ENCODE data around the gene LDLRAD2.
"Not testable (repeated sequence)": the region's sequence is repeated elsewhere in the genome, so short reads cannot be mapped to it uniquely, and the experiment has no call there.

Gene LDLRAD2

DNA sequence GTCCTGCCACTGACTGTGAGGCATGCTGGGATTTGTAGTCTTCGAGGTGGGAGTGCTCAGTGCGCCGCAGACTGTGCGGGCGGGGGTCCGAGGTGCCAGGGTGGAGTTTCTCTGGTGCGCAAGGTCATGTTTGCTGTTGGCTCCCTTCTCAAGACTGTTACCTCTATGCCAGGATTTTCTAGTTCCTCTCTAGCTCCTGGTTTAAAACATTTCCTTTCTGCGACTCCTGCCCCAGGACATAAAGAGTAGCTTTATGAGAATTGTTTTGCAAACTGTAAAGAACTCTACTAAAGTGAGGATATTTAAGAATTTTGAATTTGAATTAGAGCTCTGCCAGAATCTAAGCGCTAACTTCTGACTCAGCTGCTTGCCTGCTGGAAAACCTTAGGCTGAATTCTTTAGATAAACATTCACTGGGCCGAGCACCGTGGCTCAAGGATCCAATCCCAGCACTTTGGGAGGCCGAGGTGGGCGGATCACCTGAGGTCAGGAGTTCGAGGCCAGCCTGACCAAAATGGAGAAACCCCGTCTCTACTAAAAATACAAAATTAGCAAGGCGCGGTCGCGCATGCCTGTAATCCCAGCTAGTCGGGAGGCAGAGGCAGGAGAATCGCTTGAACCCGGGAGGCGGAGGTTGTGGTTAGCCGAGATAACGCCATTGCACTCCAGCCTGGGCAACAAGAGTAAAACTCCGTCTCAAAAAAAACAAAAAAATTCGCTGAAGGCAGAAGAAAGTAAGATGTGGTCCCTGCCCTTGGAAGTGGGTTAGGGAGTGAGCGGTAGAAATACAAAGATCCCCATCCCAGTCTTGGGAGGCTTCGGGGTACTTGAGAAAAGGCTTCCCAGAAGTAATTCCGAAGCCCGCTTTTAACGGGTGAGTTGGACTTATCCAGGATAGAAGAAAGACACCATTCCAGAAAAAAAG is 28.1 kb upstream of the LDLRAD2 start:
- DNase-seq (ENCODE audit: low read depth, low spot score): no peak

DNA sequence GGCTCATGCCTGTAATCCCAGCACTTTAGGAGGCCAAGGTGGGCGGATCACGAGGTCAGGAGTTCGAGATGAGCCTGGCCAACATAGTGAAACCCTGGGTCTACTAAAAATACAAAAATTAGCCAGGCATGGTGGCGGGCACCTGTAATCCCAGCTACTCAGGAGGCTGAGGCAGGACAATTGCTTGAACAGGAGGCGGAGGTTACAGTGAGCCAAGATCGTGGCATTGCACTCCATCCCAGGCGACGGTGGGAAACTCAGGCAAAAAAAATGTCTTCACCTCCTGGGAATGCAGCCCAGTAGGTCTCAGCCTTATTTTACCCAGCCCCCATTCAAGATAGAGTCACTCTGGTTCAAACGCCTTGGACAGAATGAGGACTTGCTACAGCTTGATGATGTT is 26.3 kb upstream of the LDLRAD2 start:
- DNase-seq (ENCODE audit: low read depth, low spot score): not testable (repeated sequence)

DNA sequence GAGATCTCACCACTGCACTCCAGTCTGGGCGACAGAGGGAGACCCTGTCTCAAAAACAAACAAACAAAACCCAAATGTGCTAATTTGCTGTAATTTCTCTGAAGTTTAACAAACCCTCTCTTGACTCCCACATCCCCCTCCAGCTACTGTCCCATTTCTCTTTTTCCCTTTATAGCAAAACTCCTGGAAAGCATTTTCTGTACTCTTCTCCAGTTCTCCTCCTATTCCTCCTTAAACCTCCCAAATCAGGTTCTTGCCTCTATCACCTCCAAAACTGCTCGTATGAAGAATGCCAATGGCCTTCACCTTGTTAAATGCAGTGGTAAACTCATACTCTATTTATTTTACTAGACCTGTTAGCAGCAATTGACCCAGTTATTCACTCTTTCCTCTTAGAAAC is 25.4 kb upstream of the LDLRAD2 start:
- DNase-seq (ENCODE audit: low read depth, low spot score): no peak

DNA sequence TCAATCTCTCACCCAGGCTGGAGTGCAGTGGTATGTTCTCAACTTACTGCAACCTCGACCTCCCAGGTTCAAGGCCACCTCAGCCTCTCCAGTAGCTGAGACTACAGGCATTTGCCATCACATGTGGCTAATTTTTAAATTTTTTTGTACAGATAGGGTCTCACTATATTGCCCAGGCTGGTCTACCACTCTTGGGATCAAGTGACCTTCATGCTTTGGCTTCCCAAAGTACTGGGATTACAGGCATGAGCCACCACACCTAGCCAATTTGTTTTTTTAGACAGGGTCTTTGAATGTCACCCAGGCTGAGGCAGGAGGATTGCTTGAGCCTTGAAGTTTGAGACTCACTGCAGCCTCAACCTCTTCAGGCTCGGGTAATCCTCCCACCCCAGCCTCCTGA is 19.0 kb upstream of the LDLRAD2 start:
- no peak for DNase-seq (ENCODE audit: low read depth, low spot score)

DNA sequence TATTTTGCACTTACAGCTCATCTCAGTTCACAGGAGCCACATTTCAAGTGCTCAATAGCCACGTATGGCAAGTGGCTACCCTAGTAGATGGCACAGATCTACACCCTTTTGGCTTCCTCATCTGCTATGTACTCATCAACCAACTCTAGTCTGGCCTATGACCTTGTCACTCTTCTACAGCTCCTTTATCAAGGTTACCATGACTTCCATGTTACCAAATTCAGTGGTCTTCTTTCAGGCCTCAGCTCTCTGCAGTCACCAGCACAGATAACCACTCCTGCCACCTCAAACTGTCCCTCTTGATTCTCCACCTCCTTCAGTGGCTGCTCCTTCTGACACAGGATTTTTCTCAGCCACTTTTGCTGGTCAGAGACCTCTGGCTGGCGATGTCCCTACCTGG is 17.4 kb upstream of the LDLRAD2 start:
- no peak for DNase-seq (ENCODE audit: low read depth, low spot score)

DNA sequence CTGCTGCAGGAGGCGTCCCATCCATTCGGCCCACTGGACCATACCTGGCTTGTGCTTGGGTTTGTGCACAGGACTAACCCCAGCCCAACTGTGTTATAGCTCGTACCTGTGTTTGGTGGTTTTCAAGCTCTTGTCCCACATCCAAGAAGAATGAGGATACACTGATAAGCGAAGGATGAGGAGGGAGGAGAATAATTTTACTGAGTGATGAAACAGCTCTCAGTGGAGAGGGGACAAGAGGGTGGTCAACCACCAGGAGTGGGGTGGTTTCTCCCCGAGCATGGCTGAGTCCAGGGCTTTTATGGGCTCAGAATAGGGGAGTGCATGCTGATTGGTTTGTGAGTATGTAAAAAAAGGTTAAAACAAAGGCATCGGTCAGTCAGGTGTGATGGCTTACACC is 17.0 kb upstream of the LDLRAD2 start:
- DNase-seq (ENCODE audit: low read depth, low spot score): no peak

DNA sequence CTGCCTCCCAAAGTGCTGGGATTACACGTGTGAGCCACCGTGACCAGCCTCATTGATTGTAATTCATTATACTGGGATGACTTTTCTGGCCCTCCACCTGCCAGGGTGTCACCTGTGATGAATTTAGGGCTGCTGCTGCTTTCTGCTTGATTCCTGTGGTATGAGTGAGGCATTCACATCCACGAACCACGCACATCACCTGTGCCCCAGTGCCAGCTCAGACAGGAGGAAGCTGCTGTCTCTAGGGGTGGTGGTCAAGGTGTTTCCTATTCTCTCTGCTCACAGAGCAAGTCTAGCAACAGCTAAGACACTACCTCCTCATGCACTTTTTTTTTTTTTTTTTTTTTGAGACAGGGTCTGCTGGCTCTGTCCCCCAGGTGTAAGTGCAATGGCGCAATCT is 12.3 kb upstream of the LDLRAD2 start:
- no peak for DNase-seq (ENCODE audit: low read depth, low spot score)

DNA sequence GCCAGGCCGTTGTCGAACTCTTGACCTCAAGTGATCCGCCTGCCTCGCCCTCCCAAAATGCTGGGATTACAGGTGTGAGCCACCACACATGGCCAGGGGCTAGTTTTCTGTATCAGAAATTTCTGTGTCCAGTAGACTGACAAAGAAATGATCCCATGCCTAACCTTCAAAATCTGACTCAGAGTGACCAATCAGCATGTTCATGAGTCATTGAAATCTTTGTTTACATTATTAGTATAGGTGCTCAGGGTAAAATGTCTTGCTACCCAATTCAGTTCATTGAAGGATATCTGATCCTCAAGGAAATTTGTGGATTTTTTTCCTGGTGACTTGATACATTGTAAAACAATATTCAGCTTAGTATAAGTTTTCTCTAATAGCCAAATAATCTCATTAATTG is 11.0 kb upstream of the LDLRAD2 start:
- DNase-seq (ENCODE audit: low read depth, low spot score): no peak

DNA sequence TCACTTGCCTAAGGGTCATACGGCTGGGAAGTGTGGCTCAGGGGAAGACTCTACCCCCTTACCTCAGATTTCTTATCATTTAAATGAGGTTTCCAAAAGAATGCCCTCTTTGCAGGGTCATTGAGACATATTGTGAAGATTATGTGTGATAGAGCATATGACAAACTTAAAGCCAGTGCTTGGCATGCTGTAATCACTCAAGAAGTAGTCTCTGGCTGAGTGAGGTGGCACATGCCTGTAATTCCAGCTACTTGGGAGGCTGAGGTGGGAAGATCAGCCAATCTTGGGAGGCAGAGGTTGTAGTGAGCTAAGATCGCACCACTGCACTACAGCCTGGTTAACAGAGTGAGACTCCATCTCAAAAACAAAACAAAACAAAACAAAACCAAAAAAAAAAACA is 7.5 kb upstream of the LDLRAD2 start:
- no peak for DNase-seq (ENCODE audit: low read depth, low spot score)

DNA sequence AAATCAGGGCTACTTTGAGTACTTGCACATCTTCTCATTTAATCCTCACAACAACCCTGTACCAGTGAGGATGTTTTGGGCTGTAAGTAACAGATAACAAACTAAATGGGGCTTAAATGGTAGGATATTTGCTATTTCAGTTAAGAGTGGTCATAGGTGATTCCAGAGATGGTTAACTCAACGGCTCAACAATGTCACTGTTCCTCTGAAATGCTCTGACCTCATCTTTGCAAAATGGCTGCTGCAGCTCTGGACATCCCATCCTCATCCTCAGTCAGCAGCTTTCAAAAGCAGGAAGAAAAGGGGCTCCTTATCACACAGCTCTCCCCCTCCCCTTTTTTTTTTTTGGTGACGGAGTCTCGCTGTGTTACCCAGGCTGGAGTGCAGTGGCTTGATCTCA is 1.5 kb downstream of the LDLRAD2 start:
- DNase-seq (ENCODE audit: low read depth, low spot score): no peak

DNA sequence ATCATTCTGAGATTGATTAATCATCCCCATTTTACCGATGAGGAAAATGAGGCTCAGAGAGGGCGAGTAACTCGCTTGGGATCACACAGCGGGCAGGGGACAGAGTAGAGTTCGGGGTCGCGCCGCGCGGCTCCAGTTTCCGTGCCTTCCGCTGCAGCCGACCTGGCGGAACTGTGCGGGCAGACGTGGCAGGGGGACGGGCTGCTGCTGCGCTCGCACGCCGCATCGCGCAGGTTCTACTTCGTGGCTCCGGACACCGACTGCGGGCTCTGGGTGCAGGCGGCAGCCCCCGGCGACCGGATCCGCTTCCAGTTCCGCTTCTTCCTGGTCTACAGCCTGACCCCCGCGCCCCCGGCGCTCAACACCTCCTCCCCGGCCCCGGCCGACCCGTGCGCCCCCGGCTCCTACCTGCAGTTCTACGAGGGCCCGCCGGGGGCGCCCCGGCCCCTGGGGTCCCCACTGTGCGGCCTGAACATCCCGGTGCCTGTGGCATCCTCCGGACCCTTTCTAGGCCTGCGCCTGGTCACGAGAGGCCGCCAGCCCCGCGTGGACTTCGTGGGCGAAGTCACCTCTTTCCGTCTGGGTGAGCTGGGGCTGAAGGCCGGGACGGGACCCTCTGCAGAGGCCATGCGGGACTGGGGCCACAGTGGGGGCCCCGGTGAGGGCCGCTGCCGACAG is 2.3 kb downstream of the LDLRAD2 start:
- DNase-seq (ENCODE audit: low read depth, low spot score): no peak

DNA sequence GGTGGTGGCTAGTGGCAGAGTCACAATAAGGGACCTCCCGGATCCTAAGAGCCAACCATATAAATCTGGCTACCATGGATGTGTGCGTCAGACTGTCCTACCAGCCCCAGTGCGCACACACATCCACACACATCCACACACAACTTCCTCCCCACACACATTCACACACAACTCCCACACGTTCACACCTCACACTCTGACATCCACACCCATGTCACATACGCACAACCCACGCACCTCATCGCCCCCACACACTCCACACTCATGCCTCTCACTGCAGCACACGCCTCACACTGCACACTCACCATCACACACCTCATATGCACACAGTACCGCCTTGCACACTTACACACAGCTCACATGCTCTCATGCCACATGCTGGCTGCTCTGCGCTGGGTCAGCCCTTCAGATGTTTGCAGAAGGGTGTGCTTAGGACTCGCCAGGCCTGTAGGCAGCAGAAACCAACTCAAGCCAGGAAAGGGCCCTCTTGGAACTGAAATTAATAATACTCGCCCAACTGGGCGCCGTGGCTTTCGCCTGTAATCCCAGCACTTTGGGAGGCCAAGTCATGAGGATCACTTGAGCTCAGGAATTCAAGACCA is 3.0 kb downstream of the LDLRAD2 start:
- DNase-seq (ENCODE audit: low read depth, low spot score): no peak

DNA sequence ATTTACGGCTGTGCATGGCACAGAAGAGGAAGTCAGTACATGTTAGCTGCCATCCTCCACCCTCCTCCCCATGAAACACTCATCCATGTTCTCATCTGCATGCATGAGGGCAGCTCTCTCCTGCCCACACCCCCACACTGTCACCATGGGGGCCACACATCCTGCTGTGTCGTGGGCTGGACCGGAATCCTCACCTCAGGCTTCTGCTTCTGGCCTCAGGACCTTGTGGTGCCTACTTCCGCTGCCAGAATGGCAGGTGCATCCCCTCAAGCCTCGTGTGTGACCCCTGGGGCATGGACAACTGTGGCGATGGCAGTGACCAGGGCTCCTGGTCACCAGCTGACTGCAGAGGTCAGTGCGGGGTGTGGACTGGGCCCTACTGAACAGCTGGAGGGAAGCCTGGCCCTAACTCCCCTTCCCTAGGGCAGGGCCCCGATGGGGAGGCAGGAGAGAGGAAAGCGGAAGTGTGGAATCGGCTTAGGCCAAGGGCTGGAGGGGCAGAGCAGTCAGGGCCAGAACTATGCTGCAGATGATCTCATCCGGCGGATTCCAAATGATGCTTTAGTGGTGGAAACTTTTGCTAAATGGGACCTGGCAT is 3.8 kb downstream of the LDLRAD2 start:
- DNase-seq (ENCODE audit: low read depth, low spot score): no peak

DNA sequence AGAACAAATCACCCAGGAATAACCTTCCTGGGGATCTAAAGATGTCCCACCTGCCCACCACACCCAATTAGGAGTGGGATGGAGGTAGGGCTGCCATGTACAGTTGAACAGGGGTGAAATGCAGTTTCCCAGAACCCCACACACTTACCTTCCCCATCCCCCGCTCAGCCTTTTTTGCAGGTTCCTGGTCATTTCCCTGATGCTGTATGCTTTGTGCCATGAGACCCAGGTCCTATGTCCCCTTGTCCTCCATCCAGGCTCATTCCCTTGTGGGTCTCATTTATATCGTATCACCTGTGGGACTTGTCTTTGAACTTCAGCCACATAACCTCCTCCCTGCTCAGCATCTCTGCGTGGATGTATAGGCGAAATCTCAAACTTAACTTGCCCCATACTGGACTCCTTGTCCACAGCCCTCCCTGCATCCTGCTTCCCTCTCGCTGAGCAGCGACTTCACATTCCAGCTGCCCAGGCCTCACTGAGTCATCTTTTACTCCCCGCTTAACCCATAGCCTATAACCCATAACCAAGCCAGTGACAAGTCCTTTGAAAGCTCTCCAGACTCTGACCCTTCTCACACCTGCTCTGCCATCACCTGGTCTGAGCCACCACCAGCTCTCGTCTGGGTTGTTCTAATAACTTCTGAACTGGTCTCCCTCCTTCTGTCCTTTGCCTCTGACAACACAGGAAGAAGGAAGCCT is 4.7 kb downstream of the LDLRAD2 start:
- DNase-seq (ENCODE audit: low read depth, low spot score): no peak

DNA sequence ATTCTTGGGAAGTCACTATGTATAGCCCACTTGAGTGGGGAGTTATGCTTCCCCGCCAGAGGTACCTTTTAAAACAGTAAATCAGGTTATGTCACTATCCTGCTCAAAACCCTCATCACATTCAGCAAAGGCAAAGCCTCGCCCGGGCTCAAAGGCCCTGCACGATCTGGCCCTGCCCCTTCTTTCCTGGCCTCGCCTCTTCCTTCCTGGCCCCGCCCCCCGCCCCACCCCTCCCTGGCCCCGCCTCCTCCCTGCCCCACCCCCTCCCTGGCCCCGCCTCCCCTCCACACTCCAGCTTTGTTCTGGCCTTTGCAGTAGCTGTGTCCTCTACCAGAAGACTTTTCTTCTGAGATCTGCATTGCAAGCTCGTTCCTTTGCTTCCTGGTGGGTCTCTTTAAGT is 6.6 kb downstream of the LDLRAD2 start:
- DNase-seq (ENCODE audit: low read depth, low spot score): no peak

DNA sequence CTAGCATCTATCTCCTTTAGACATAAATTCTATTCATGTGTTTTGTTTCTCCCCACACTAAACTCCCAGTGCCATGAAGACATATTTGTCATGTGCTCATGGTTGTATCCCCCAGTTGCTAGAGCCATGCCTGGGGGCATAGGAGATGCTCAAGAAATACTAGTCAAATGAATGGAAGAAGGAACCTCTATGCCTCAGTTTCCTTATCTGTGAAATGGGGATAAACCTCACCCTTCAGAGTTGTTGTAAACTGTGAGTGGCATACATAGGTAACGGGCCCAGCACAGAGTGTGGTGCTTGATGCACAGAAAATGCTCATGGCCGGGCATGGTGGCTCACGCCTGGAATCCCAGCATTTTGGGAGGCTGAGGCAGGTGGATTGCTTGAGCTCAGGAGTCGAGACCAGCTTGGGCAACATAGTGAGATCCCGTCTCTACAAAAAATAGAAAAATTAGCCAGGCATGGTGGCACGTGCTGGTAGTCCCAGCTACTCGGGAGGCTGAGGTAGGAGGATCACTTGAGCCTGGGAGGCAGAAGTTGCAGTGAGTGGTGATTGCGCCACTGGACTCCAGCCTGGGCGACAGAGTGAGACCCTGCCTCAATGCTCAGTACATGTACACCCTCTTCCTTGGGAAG is 8.7 kb downstream of the LDLRAD2 start:
- DNase-seq (ENCODE audit: low read depth, low spot score): no peak

DNA sequence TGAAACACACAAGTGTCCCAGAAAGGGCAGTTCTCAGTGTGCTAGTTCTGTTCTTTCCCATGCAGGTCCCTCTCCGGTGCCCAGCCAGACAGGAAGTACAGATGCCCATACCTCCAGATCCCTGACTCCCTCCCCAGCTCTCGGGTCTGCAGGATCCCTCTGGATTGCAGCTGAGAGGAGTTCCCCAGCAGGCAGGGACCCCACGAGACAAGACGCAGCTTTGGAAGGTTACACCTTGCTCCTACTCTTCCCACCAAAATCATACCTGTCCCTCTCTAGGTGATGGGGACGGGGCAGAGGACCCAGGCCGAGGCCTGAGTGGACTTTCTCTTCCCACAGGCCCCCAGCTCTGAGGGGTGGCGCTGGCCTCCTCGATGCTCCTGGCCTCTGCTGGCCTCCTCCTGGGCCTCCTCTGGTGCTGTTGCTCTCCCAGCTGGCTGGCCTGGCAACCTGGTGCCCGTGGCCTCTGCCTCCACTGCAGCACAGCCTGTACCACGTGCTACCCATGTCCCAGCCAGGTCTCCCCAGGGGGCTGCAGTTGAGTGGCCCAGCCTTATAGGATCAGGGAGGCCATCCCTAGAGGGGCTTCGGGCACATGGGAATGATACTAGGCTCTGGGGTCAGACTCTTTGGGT is 9.4 kb downstream of the LDLRAD2 start:
- DNase-seq (ENCODE audit: low read depth, low spot score): no peak

DNA sequence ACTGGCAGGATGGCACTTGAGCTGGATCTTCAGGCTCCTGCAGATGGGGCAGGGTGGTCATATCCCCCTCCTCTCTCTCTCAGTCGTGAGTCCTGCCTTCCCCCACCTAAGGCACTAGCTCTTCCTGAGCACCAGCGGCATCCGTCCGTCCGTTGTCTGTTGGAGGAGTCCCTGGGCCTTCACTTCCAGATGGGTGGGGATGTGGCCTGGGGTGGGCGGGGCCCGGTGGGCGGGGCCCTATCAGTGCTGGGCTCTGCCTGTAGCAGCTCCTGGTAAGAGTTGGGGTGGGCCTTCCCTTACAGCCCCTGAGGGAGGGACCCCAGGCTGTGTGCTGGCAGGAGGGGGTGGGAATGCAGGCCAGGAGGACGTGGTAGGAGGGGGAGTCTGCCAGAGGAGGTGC is 10.3 kb downstream of the LDLRAD2 start:
- no peak for DNase-seq (ENCODE audit: low read depth, low spot score)

DNA sequence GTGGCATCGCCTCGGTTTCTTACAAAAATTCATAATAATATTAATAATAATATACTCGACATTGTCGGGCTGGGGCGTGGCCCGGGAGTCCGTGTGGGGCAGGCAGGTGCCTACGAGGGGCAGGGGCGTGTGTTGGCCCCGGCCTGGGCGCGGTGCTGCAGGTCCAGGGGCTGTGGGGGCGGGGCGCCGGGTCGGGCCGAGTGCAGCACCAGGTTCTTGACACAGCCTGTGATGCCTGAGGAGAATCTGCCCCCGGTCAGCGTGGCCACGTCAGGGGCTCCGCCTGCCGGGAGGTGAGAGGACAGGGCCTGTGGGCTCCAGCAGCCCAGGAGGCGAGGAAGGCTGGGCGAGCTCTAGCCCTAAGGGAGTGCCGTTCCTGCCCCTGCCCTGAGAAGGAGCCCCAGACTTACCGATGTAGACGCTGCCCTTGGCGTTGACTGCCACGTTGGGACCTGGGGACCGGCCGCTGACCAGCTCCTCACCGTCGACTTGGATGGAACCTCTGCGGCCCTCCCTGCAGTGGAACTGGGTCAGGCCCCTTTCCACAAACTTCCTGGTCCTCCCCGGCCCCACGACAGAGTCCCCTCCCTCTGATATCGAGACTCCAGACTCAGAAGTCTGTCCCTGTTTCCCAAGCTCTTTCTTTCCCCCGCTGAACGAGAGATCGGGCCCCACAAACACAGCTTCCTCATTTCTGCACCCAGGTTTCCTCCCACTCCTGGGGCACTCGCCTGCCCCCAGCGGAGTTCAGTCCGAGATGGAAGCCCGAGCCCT is 11.3 kb downstream of the LDLRAD2 start:
- DNase-seq (ENCODE audit: low read depth, low spot score): no peak
